Embryonic facial prominence (tissue), 1 donor: ENCODE measurements around the gene ILF3.

Experiments
- DNase-seq: peaks from one replicate; pipeline ENCODE4 v3.0.0-alpha.2; 2016; ENCODE audit errors: extremely low spot score

The ILF3 gene

DNA sequence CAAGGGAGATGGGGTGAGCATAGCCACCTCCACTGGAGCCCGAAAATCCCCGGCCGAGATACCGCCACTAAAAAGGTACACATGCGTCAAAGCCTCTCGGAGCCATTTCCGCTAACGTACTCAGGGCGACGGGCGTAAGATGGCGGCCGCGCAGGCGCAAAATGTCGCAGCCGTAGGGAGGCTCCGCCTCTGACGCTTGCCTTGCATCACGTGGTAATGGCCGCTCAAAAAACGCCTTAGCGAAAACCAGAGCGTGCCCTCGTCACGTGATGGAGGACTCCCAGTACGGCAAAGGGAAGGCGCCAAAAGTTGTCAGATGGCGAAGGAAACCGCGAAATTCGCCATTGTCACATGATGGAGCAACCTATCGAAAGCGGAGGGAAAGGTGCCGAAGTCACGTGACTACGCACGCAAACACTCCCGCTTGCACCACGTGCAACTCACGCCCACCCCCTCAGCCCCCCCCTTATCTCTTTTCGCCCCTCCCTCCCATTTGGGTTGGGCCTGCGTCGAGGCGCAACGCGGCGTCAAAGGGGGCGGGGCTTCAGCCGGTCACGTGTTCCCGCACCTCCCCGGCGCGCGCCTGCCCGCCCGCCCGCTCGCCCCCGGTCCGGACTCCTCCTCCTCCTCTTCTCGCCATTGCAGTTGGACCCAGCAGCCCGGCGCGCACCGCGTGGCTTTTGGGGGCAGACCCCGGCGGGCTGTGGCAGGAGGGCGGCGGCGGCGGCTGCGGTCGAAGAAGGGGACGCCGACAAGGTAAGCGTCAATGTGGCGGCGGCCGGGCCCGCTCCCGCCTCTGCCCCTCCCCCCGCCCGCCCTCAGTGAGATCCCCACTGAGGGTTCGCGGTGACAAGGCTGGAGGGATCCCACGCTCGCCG is at the start of gene ILF3:
Gene ILF3 (plus strand): TSS at position 615 of the 878 bp plus-strand sequence. CDS start 16,260 bp downstream, outside the sequence.
- DNase-seq = peak; percentile 100

DNA sequence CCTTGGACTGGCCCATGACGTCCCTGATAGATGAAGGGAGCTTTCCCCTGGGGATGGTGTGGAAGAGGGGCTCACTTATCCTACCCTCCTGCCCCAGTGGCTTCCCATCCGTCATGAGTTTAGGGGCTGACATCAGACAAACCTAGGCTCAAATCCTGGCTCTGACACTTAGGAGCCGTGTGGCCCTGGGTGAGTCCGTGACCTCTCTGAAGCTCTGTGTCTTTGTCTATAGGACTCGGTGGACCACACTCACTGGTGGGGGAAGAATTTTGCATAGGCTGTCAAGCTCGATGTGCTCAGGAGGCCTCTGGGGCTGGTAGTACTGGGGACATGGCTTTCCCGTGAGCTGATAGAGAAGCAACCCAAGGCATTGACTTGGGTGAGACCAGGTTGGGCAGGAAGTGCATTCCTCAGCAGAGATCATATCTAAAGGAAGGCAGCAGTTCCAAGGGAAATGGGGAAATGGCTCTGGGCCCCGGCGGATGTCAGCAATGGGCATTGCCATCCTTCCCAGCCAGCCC is 49.6 kb upstream of the ILF3 start:
- DNase-seq = no peak

GRCh38 chr19:10611907-10612306 is 42.2 kb upstream of the ILF3 start:
- no peak for DNase-seq

GRCh38 chr19:10612499-10613119 is 41.5 kb upstream of the ILF3 start:
- DNase-seq = no peak

- DNase-seq = no peak
These were observed 38.6 kb upstream of the ILF3 start for GRCh38 chr19:10615429-10616023.

DNA sequence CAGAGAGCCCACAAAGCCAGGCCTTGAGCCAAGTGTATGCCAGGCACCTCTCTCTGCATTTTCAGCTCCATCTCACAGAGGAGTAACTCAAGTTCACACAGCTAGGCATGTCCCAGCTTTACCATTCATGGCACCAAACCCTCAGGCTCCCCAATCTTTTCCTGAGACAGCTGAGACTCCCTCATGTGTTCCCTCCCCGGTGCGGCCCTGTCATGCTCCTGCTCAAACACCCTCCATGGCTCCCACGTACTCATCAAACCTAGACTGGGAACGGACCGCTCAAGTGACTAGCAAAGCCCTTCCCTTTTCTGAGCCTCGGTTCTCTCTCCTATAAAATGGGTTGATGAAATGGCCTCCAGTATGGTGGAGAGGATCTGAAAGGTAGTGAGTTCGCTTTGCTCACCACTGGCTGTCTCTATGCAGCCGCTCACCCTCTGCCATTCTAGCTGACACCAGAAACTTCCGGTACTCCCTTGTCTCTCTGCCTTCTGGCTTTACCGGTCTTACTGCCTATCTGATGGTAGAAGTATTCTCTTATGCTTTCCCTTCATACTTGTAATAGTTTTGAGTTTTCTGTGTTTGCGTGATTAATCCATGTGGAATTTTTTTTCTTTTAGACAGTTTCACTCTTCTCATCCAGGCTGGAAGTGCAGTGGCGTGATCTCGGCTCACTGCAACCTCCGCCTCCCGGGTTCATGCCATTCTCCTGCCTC is 36.6 kb upstream of the ILF3 start:
- peak; percentile 44 for DNase-seq

DNA sequence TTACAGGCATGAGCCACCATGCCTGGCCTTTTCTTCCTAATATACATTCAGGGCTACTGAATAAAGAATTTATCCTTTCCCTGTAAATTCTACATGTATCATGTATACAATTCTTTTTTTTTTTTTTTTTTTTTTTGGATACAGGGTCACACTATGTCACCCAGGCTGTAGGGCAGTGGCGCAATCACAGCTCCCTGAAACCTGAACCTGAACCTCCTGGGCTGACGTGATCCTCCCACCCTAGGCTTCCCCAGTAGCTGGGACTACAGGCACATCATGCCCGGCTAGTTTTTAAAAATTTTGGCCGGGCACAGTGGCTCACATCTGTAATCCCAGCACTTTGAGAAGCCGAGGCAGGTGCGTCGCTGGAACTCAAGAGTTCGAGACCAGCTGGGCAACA is 35.3 kb upstream of the ILF3 start:
- DNase-seq = no peak

DNA sequence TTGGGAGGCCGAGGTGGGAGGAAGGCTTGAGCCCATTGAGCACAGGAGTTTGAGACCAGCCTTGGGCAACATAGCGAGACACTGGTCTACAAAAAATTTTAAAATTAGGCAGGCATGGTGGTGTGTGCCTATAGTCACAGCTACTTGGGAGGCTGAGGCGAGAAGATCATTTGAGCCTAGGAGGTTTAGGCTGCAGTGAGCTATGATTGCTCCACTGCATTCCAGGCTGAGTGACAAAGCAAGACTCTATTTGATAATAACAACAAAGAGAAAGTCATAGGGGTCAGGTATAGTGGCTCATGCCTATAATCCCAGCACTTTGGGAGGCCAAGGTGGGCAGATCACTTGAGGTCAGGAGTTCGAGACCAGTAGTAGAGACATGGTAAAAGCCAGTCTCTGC is 33.4 kb upstream of the ILF3 start:
- DNase-seq = no peak

DNA sequence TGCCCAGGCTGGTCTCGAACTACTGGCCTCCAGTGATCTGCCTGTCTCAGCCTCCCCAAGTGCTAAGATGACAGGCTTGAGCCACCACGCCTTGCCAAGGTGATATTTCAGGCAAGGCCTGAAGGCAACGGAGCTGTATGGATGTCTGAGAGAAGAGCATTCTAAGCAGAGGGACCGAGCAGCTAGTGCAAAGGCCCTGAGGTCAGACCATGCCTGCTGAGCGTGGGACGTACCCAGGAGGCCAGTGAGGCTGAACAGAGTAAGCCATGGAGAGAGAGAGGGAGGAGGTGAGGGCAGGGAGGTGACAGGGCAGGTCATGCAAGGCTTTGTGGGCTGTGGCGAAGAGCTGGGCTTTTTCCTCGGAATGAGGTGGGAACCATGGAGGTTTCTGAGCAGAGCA is 32.2 kb upstream of the ILF3 start:
- DNase-seq = no peak

DNA sequence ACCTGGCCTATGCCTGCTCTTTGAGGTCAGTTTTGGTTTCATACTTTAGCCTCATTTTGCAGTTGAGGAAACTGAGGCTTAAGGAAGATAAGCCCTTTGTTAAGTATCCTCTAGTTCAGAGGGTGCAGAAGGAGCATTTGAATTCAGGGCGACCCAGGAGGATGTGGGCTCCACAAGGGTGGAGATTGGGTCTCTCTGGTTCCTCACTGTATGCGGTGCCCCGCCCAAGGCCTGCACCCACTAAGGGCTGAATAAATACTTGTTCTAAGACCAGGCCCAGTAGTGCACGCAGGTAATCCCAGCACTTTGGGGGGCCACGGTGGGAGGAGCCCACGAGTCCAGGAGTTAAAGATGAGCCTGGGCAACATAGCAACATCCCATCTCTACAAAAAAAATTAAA is 29.6 kb upstream of the ILF3 start:
- no peak for DNase-seq

GRCh38 chr19:10625003-10625761 is 29.0 kb upstream of the ILF3 start, which contains the start of gene SLC44A2:
Gene SLC44A2, plus strand, starts transcription at chr19:10625553. Its CDS starts 81 bp downstream, at chr19:10625634.
- no peak for DNase-seq

DNA sequence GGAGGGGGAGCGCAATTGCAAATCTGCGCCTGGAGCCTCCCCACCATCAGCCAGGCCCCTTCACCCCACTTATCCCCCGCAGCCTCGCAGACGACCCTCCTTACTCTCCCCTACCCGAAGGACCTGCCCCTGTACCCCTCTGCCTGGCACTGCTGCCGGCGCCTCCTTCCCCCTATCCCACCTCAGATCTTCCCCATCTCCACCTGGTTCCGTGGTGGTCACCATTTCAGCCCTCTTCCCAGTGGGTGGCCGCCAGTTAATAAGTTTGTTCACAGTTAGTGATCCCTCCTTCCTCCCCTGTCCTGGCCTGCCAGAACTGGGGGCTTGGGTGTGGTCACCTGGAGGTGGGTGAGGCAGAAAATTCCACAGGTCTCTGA is 28.4 kb upstream of the ILF3 start:
- no peak for DNase-seq

DNA sequence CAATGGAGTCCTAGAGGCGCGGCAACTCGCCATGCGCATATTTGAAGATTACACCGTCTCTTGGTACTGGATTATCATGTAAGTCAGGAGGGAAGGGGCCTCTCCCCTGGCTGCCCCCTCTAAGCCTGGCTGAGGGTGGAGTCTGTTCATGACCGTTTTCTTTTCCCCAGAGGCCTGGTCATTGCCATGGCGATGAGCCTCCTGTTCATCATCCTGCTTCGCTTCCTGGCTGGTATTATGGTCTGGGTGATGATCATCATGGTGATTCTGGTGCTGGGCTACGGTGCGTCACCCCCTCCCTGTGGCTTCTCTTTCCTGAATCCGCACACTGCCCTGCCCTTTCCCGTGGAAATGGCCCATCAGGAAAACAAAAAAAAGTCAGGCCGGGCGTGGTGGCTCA is 22.3 kb upstream of the ILF3 start:
- DNase-seq = no peak

DNA sequence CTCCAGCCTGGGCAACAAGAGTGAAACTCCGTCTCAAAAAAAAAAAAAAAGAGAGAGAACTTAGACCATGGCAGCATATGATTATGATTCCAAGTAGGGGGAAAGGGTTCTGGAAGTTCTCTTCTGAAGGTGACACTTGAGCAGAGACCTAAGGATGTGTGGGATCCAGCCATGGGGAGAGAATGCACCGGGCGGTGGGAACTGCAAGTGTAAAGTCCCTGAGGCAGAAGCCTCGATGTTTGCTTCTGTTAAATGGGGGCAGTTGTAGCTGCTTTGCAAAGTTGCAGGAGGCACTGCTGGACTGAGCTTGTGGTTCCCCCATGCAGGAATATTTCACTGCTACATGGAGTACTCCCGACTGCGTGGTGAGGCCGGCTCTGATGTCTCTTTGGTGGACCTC is 19.7 kb upstream of the ILF3 start:
- DNase-seq = no peak

DNA sequence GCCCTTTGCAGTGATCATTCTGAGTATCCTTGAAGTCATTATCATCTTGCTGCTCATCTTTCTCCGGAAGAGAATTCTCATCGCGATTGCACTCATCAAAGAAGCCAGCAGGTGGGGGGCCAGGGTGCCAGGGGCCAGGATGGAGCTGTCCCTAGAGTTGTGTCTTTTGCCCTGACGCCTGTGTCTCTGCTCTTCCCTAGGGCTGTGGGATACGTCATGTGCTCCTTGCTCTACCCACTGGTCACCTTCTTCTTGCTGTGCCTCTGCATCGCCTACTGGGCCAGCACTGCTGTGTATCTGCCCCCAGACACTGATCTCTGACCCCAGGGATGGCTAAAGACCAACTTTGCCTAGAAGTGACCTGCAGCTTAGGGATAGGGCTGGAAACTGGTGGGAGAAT is 19.2 kb upstream of the ILF3 start:
- DNase-seq = no peak

- no peak for DNase-seq
These were observed 17.7 kb upstream of the ILF3 start for GRCh38 chr19:10636304-10636972.

GRCh38 chr19:10637894-10638293 is 16.3 kb upstream of the ILF3 start:
- DNase-seq = no peak

DNA sequence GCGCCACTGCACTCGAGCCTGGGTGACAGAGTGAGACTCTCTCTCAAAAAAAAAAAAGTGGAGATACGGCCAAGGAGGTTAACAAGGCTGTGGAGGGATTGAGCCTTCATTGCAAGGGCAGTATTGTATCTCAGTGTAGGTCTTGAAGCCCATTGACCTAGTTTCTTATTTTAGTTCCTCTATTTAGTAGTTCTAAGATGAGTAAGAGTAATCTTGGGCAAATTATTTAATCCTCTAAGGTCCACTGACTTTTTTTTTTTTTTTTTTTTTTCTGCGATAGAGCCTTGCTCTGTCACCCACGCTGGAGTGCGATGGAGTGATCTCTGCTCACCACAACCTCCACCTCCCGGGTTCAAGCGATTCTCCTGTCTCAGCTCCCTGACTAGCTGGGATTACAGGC is 14.3 kb upstream of the ILF3 start:
- no peak for DNase-seq

DNA sequence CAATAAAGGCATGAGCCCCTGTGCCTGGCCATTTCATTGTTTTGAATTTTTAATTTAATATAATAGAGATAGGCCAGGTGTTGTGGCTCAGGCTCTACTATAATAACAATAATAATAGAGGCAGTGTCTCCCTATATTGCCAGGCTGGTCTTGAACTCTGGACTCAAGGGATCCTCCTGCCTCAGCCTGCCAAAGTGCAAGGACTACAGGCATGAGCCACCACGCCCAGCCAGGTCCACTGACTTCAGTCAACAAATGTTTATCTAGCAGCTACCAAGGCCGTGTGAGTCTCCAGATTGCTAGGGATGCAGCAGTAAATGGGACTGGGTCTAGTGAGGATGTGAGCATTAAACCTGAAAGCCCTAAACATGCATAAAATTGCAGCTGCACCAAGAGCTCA is 13.8 kb upstream of the ILF3 start:
- DNase-seq = no peak

- no peak for DNase-seq
These were observed 12.9 kb upstream of the ILF3 start for GRCh38 chr19:10641248-10641647.
